ENCODE data around the gene CLEC20A.

CLEC20A gene

GRCh38 chr1:178450871-178451270, 45.9 kb downstream of the CLEC20A start:
- TF ChIP-seq FOXP2 (optimal IDR thresholded peaks at IDR 0.05; ENCODE audit: control extremely low read depth, extremely low read length, insufficient read depth) (no peak), EZH2 (IDR thresholded peaks at IDR 0.05) (no peak), POLR2AphosphoS5 (IDR thresholded peaks at IDR 0.05; ENCODE audit: borderline replicate concordance, low read depth, low read length) (no peak)
- Histone ChIP-seq H3K36me3 (ENCODE audit: insufficient read depth, low read length) (no peaks in the 10 kb centered on the region), H3K27ac (no peak overlapping the region), H3K9me3 (ENCODE audit: low read depth, low read length) (no peaks in the 10 kb centered on the region), H3K9ac (ENCODE audit: insufficient read length) (no peak overlapping the region), H3K4me3 (no peak overlapping the region)
- no peak for DNase-seq (ENCODE audit: low read depth, low spot score)

- no peak overlapping the region for H3K9ac ChIP-seq (ENCODE audit: insufficient read length)
- no peak overlapping the region for H3K27ac ChIP-seq
- H3K9me3 ChIP-seq (ENCODE audit: low read depth, low read length): no peaks in the 10 kb centered on the region
- H3K36me3 ChIP-seq (ENCODE audit: insufficient read depth, low read length): no peaks in the 10 kb centered on the region
- no peak for DNase-seq (ENCODE audit: low read depth, low spot score)
- no peak overlapping the region for H3K4me3 ChIP-seq
- no peak for TF ChIP-seq FOXP2 (optimal IDR thresholded peaks at IDR 0.05; ENCODE audit: control extremely low read depth, extremely low read length, insufficient read depth)
- no peak for TF ChIP-seq EZH2 (IDR thresholded peaks at IDR 0.05)
- no peak for TF ChIP-seq POLR2AphosphoS5 (IDR thresholded peaks at IDR 0.05; ENCODE audit: borderline replicate concordance, low read depth, low read length)
Measured at GRCh38 chr1:178442925-178443324, 53.8 kb downstream of the CLEC20A start.

- H3K4me3 ChIP-seq: no peak overlapping the region
- no peak for DNase-seq (ENCODE audit: low read depth, low spot score)
- TF ChIP-seq POLR2AphosphoS5 (IDR thresholded peaks at IDR 0.05; ENCODE audit: borderline replicate concordance, low read depth, low read length) (no peak), EZH2 (IDR thresholded peaks at IDR 0.05) (no peak), FOXP2 (optimal IDR thresholded peaks at IDR 0.05; ENCODE audit: control extremely low read depth, extremely low read length, insufficient read depth) (no peak)
- no peaks in the 10 kb centered on the region for H3K9me3 ChIP-seq (ENCODE audit: low read depth, low read length)
- no peak overlapping the region for H3K27ac ChIP-seq
- H3K9ac ChIP-seq (ENCODE audit: insufficient read length): no peak overlapping the region
- no peaks in the 10 kb centered on the region for H3K36me3 ChIP-seq (ENCODE audit: insufficient read depth, low read length)
Measured at GRCh38 chr1:178438432-178438831, 58.3 kb downstream of the CLEC20A start.

- Histone ChIP-seq H3K4me3 (no peak overlapping the region), H3K9ac (ENCODE audit: insufficient read length) (no peak overlapping the region), H3K27ac (no peak overlapping the region), H3K36me3 (ENCODE audit: insufficient read depth, low read length) (no peaks in the 10 kb centered on the region), H3K9me3 (ENCODE audit: low read depth, low read length) (no peaks in the 10 kb centered on the region)
- TF ChIP-seq POLR2AphosphoS5 (IDR thresholded peaks at IDR 0.05; ENCODE audit: borderline replicate concordance, low read depth, low read length): no peak
- DNase-seq (ENCODE audit: low read depth, low spot score): no peak
Measured at GRCh38 chr1:178436899-178437298, 59.9 kb downstream of the CLEC20A start.

- Histone ChIP-seq H3K27ac (no peak overlapping the region), H3K9me3 (ENCODE audit: low read depth, low read length) (no peaks in the 10 kb centered on the region), H3K4me3 (no peak overlapping the region), H3K36me3 (ENCODE audit: insufficient read depth, low read length) (no peaks in the 10 kb centered on the region), H3K9ac (ENCODE audit: insufficient read length) (no peak overlapping the region)
- TF ChIP-seq POLR2AphosphoS5 (IDR thresholded peaks at IDR 0.05; ENCODE audit: borderline replicate concordance, low read depth, low read length) (no peak), EZH2 (IDR thresholded peaks at IDR 0.05) (no peak), FOXP2 (optimal IDR thresholded peaks at IDR 0.05; ENCODE audit: control extremely low read depth, extremely low read length, insufficient read depth) (no peak)
- DNase-seq (ENCODE audit: low read depth, low spot score): no peak
Measured at GRCh38 chr1:178434899-178435435, 61.8 kb downstream of the CLEC20A start.

GRCh38 chr1:178434360-178434759, 62.4 kb downstream of the CLEC20A start:
- no peak overlapping the region for H3K9ac ChIP-seq (ENCODE audit: insufficient read length)
- no peak overlapping the region for H3K4me3 ChIP-seq
- no peak overlapping the region for H3K27ac ChIP-seq
- TF ChIP-seq EZH2 (IDR thresholded peaks at IDR 0.05): no peak
- TF ChIP-seq FOXP2 (optimal IDR thresholded peaks at IDR 0.05; ENCODE audit: control extremely low read depth, extremely low read length, insufficient read depth): no peak
- no peak for TF ChIP-seq POLR2AphosphoS5 (IDR thresholded peaks at IDR 0.05; ENCODE audit: borderline replicate concordance, low read depth, low read length)
- no peak for DNase-seq (ENCODE audit: low read depth, low spot score)
- no peaks in the 10 kb centered on the region for H3K9me3 ChIP-seq (ENCODE audit: low read depth, low read length)
- H3K36me3 ChIP-seq (ENCODE audit: insufficient read depth, low read length): no peaks in the 10 kb centered on the region

Measured in SK-N-MC (cell line).